ENCODE data around the gene PRR23E.

PRR23E gene

DNA sequence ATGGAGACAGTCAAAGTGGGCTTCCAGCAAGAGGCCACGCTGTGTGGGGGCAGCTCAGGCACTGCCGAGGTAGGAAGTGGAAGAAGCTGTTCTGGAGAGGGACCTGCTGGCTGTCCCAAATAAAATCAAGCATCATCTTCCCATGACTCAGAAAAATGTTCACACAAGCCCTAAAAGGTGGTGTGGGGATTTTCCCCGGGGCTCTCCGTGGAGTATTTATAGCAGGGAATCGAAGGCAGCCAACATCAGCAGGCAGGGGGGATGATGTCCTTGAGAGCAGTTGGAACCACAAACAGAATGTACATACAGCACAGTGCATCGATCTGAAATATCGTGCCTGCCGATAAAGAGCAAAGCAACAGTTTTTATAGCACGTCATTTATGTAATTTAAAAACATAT, 27.6 kb downstream of the PRR23E start:
- no peak overlapping the region for H3K4me3 ChIP-seq (ENCODE audit: low read length)
- DNase-seq (ENCODE audit: low read depth), result no peak
- no peak for TF ChIP-seq CTCF (conservative IDR thresholded peaks at IDR 0.05; ENCODE audit: low read length)

GRCh38 chr3:127221037-127221436, 28.1 kb downstream of the PRR23E start:
- DNase-seq (ENCODE audit: low read depth), result no peak
- no peak overlapping the region for H3K4me3 ChIP-seq (ENCODE audit: low read length)
- no peak for TF ChIP-seq CTCF (conservative IDR thresholded peaks at IDR 0.05; ENCODE audit: low read length)

DNA sequence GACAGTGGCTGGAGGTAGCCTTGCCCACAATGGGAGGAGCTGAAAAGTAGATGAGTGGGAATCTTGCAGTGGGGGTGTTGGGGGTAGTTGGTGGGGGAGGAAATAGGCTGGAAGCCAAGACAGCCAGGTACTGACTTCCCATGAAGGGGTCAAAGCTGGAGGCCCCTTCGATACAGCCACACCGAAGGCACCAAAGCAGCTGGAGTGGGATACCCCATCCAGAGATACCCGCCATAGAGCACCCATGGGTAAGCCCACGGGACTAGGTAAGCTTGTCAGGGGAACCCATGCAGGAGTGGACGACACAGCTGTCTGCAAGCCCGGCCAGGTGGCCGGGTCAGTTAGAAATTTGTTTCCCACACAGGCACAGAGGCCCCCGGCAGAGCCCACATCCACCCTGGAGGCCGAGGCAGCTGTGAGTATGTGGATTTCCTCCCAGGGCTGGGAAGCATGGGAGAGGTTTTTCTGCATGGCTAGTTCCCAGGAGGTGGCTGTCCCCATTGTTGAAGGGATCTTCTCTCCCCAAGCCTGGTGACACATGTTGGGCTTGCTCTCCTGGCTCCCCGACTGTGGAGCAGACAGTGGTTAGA, 28.6 kb downstream of the PRR23E start:
- TF ChIP-seq CTCF (conservative IDR thresholded peaks at IDR 0.05; ENCODE audit: low read length), result no peak
- DNase-seq (ENCODE audit: low read depth), result no peak
- H3K4me3 ChIP-seq (ENCODE audit: low read length), result no peak overlapping the region

- TF ChIP-seq CTCF (conservative IDR thresholded peaks at IDR 0.05; ENCODE audit: low read length), result no peak
- no peak for DNase-seq (ENCODE audit: low read depth)
- no peak overlapping the region for H3K4me3 ChIP-seq (ENCODE audit: low read length)
Measured at GRCh38 chr3:127222163-127222562, 29.2 kb downstream of the PRR23E start.

- DNase-seq (ENCODE audit: low read depth), result no peak
- no peak overlapping the region for H3K4me3 ChIP-seq (ENCODE audit: low read length)
- TF ChIP-seq CTCF (conservative IDR thresholded peaks at IDR 0.05; ENCODE audit: low read length), result no peak
Measured at GRCh38 chr3:127222664-127223063, 29.7 kb downstream of the PRR23E start.

DNA sequence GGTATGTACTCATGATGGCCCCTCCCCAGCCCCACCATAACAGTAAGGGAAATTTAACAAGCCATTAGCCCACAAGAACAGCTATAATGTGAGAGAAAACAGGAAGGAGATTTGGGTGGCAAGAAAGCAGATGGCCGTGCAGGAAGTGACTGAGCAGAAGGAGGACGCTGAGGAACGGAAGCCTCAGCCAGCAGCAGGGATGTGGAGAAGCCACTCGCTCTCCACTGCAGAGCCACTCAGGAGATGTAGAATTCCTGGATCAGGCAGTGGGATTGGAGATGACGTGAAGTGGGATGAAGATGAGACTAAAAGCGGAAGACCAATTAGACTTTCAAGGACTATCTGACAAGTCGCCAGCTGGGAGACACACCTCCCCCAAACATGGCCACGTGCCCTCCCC, 31.2 kb downstream of the PRR23E start:
- no peak for DNase-seq (ENCODE audit: low read depth)
- H3K4me3 ChIP-seq (ENCODE audit: low read length), result no peak overlapping the region
- no peak for TF ChIP-seq CTCF (conservative IDR thresholded peaks at IDR 0.05; ENCODE audit: low read length)

GRCh38 chr3:127226457-127226856, 33.5 kb downstream of the PRR23E start:
- DNase-seq (ENCODE audit: low read depth), result peak; percentile 52
- no peak for TF ChIP-seq CTCF (conservative IDR thresholded peaks at IDR 0.05; ENCODE audit: low read length)
- H3K4me3 ChIP-seq (ENCODE audit: low read length), result peak overlapping the region; percentile 45
